PFSK-1 (cell line): ENCODE measurements around the gene SLC15A5.

ENCODE experiments used
- FOXP2 ChIP-seq: optimal IDR thresholded peaks from 2 replicates; pipeline ENCODE3; 2011; ENCODE audit warnings: borderline replicate concordance, control low read depth, inconsistent platforms; ENCODE audit not compliant: insufficient read depth; ENCODE audit errors: extremely low read length, extremely low read depth
- POLR2AphosphoS5 ChIP-seq: IDR thresholded peaks from 2 replicates; pipeline ENCODE4 v1.6.1; 2012; ENCODE audit warnings: low read depth, mild to moderate bottlenecking, control low read depth, low read length, moderate library complexity
- REST ChIP-seq, 2 experiments: IDR thresholded peaks; 2 replicates each; pipeline versions ENCODE4 v1.6.1 to v1.8.0; 2011 to 2012; ENCODE audit warnings: low read depth in 2 of 2, low read length in 2 of 2, control low read depth in 1 of 2, inconsistent platforms in 1 of 2, mild to moderate bottlenecking in 1 of 2, moderate library complexity in 1 of 2; ENCODE audit not compliant: insufficient read depth in 1 of 2
- SIN3A ChIP-seq: IDR thresholded peaks from 2 replicates; pipeline ENCODE4 v1.6.1; 2012; ENCODE audit warnings: mild to moderate bottlenecking, low read length, moderate library complexity, borderline replicate concordance; ENCODE audit not compliant: insufficient read depth
- TAF1 ChIP-seq: IDR thresholded peaks from 2 replicates; pipeline ENCODE4 v1.6.1; 2012; ENCODE audit warnings: low read length, control low read depth, borderline replicate concordance; ENCODE audit not compliant: insufficient read depth

The SLC15A5 gene

GRCh38 chr12:16224196-16224595 is 53.3 kb downstream of the SLC15A5 start:
- TF ChIP-seq REST (IDR thresholded peaks at IDR 0.05; ENCODE audit: insufficient read depth in 1 of 2, low read depth in 2 of 2, low read length in 2 of 2) = no peak
- no peak for TF ChIP-seq POLR2AphosphoS5
- TF ChIP-seq TAF1 = no peak
- TF ChIP-seq SIN3A = no peak
- TF ChIP-seq FOXP2 = no peak

- TF ChIP-seq FOXP2 = no peak
- TF ChIP-seq REST (IDR thresholded peaks at IDR 0.05; ENCODE audit: insufficient read depth in 1 of 2, low read depth in 2 of 2, low read length in 2 of 2) = no peak
- TF ChIP-seq POLR2AphosphoS5 = no peak
- TF ChIP-seq SIN3A = no peak
- TF ChIP-seq TAF1 = no peak
These were observed 55.7 kb downstream of the SLC15A5 start for GRCh38 chr12:16221776-16222175.

- TF ChIP-seq FOXP2 (no peak), SIN3A (no peak), REST (IDR thresholded peaks at IDR 0.05; ENCODE audit: insufficient read depth in 1 of 2, low read depth in 2 of 2, low read length in 2 of 2) (no peak), POLR2AphosphoS5 (no peak), TAF1 (no peak)
These were observed 57.4 kb downstream of the SLC15A5 start for GRCh38 chr12:16220120-16220519.

GRCh38 chr12:16218934-16219751 is 58.3 kb downstream of the SLC15A5 start:
- TF ChIP-seq TAF1 = no peak
- no peak for TF ChIP-seq REST (IDR thresholded peaks at IDR 0.05; ENCODE audit: insufficient read depth in 1 of 2, low read depth in 2 of 2, low read length in 2 of 2)

GRCh38 chr12:16218234-16218633 is 59.3 kb downstream of the SLC15A5 start:
- TF ChIP-seq REST (IDR thresholded peaks at IDR 0.05; ENCODE audit: insufficient read depth in 1 of 2, low read depth in 2 of 2, low read length in 2 of 2) (no peak), POLR2AphosphoS5 (no peak), FOXP2 (no peak), TAF1 (no peak)
